H1 (cell line): ENCODE results near the gene ALDH5A1. TPM values are rescaled to one million over a fixed set of nuclear protein-coding genes. Genes with fewer than 3 reads are reported as not detected.

Experiments
- CTCF ChIA-PET: fragments of 300-600 bp; sonication (Branson Sonifier 250); formaldehyde crosslinking; loops from one replicate; lab custom pipeline; 2021; ENCODE audit not compliant: partially characterized antibody; lab: Charles Lee
- POLR2A ChIA-PET: fragments of 300-600 bp; sonication (Branson Sonifier 250); formaldehyde crosslinking; loops from one replicate; lab custom pipeline; 2021; ENCODE audit warnings: inconsistent platforms; ENCODE audit not compliant: partially characterized antibody; lab: Charles Lee
- DNase-seq, 2 experiments: peaks; one replicate each; pipeline versions ENCODE4 v3.0.0 to v3.0.0-alpha.2; 2010 to 2022; ENCODE audit warnings: low spot score in 2 of 2, low read depth in 1 of 2, mixed read lengths in 1 of 2
- FAIRE-seq: peaks from 2 replicates; lab custom pipeline; 2011; peaks lifted over from hg19 to GRCh38; lab: Jason Lieb, UNC
- H2AFZ ChIP-seq: 2 replicates; pipeline ENCODE4 v1.8.1; 2012; ENCODE audit warnings: low read length, inconsistent platforms
- H2AK5ac ChIP-seq: 2 replicates; pipeline ENCODE4 v1.6.1; 2013; ENCODE audit warnings: low read depth, low read length
- H2BK120ac ChIP-seq: replicated peaks from 2 replicates; pipeline ENCODE3; 2013; ENCODE audit warnings: low read depth, low read length, inconsistent platforms
- H2BK12ac ChIP-seq: 2 replicates; pipeline ENCODE4 v1.6.1; 2013; ENCODE audit warnings: low read depth, low read length
- H2BK15ac ChIP-seq: 2 replicates; pipeline ENCODE4 v1.6.1; 2013; ENCODE audit warnings: low read length
- H2BK20ac ChIP-seq: 2 replicates; pipeline ENCODE4 v1.6.1; 2013; ENCODE audit warnings: low read length
- H2BK5ac ChIP-seq: 2 replicates; pipeline ENCODE4 v1.6.1; 2013; ENCODE audit warnings: low read depth, low read length
- H3K14ac ChIP-seq: 2 replicates; pipeline ENCODE4 v1.6.1; 2013; ENCODE audit warnings: inconsistent platforms; ENCODE audit not compliant: insufficient read length
- H3K18ac ChIP-seq: 2 replicates; pipeline ENCODE4 v1.6.1; 2013; ENCODE audit warnings: low read length; ENCODE audit errors: extremely low read depth
- H3K23ac ChIP-seq: 2 replicates; pipeline ENCODE4 v1.6.1; 2013; ENCODE audit warnings: inconsistent platforms; ENCODE audit not compliant: insufficient read length
- H3K23me2 ChIP-seq: 2 replicates; pipeline ENCODE4 v1.6.1; 2013; ENCODE audit warnings: low read depth, low read length
- H3K27ac ChIP-seq: 2 replicates; pipeline ENCODE4 v1.6.1; 2011; ENCODE audit warnings: low read depth, low read length, inconsistent platforms
- H3K27me3 ChIP-seq, 4 experiments: replicated peaks in 1 of 4; 1 replicate in 1 of 4; 2 replicates in 3 of 4; pipeline versions ENCODE4 v1.6.1 to v1.8.1; 2011 to 2013; ENCODE audit warnings: low read length in 3 of 4, mild to moderate bottlenecking in 3 of 4, inconsistent platforms in 2 of 4, mixed read lengths in 2 of 4, moderate library complexity in 1 of 4; ENCODE audit not compliant: control insufficient read depth in 3 of 4, insufficient read depth in 3 of 4; ENCODE audit errors: extremely low read depth in 1 of 4
- H3K36me3 ChIP-seq, 4 experiments: 2 replicates each; pipeline versions ENCODE4 v1.6.1 to v1.8.1; 2011 to 2013; ENCODE audit warnings: mild to moderate bottlenecking in 4 of 4, low read length in 3 of 4, moderate library complexity in 2 of 4, control low read depth in 1 of 4, inconsistent platforms in 1 of 4; ENCODE audit not compliant: insufficient read depth in 4 of 4, control insufficient read depth in 2 of 4
- H3K4ac ChIP-seq: replicated peaks from 2 replicates; pipeline ENCODE3; 2013; ENCODE audit warnings: low read length, low read depth, mixed read lengths, inconsistent platforms; ENCODE audit not compliant: insufficient read length
- H3K4me1 ChIP-seq, 4 experiments: replicated peaks in 1 of 4; 1 replicate in 1 of 4; 2 replicates in 3 of 4; pipeline versions ENCODE4 v1.6.1 to v1.8.1; 2011 to 2013; ENCODE audit warnings: low read length in 3 of 4, inconsistent platforms in 2 of 4, mixed read lengths in 1 of 4; ENCODE audit not compliant: insufficient read depth in 4 of 4, control insufficient read depth in 3 of 4
- H3K4me2 ChIP-seq, 2 experiments: 2 replicates each; pipeline versions ENCODE4 v1.6.1 to v1.8.1; 2011 to 2013; ENCODE audit warnings: low read depth in 2 of 2, low read length in 2 of 2, control low read depth in 1 of 2, inconsistent platforms in 1 of 2, mild to moderate bottlenecking in 1 of 2; ENCODE audit not compliant: insufficient read depth in 1 of 2
- H3K4me3 ChIP-seq, 4 experiments: fragments of 200-600, 300-600 bp in 1 of 4; sonication (generic), shearing (Covaris generic), sonication (Bioruptor Twin) in 1 of 4; 2 replicates each; pipeline versions ENCODE4 v1.5.1 to v1.8.1; 2011 to 2016; ENCODE audit warnings: low read length in 4 of 4, low read depth in 3 of 4, control low read depth in 2 of 4, inconsistent platforms in 2 of 4, mild to moderate bottlenecking in 2 of 4, mixed read lengths in 1 of 4, moderate library complexity in 1 of 4; ENCODE audit not compliant: insufficient read depth in 2 of 4; ENCODE audit errors: extremely low read depth in 1 of 4
- H3K56ac ChIP-seq: replicated peaks from 2 replicates; pipeline ENCODE3; 2013; ENCODE audit warnings: low read depth, mild to moderate bottlenecking, mixed read lengths, low read length, inconsistent platforms; ENCODE audit not compliant: insufficient read length
- H3K79me1 ChIP-seq: 2 replicates; pipeline ENCODE4 v1.6.1; 2013; ENCODE audit warnings: low read depth, low read length, control low read depth
- H3K79me2 ChIP-seq, 2 experiments: 2 replicates each; pipeline versions ENCODE4 v1.6.1 to v1.8.1; 2012 to 2013; ENCODE audit warnings: low read length in 2 of 2, mild to moderate bottlenecking in 2 of 2, inconsistent platforms in 1 of 2; ENCODE audit not compliant: insufficient read depth in 2 of 2, control insufficient read depth in 1 of 2
- H3K9ac ChIP-seq, 4 experiments: replicated peaks in 1 of 4; 1 replicate in 1 of 4; 2 replicates in 3 of 4; pipeline versions ENCODE4 v1.6.1 to v1.8.1; 2011 to 2013; ENCODE audit warnings: low read depth in 3 of 4, low read length in 3 of 4, control low read depth in 2 of 4, mild to moderate bottlenecking in 2 of 4, moderate library complexity in 2 of 4, inconsistent platforms in 1 of 4; ENCODE audit errors: extremely low read depth in 1 of 4
- H3K9me3 ChIP-seq, 2 experiments: 2 replicates each; pipeline versions ENCODE4 v1.6.1 to v1.8.1; 2012 to 2013; ENCODE audit warnings: mild to moderate bottlenecking in 2 of 2, moderate library complexity in 2 of 2, control low read depth in 1 of 2, inconsistent platforms in 1 of 2, low read depth in 1 of 2, low read length in 1 of 2, mixed read lengths in 1 of 2; ENCODE audit not compliant: insufficient read depth in 2 of 2
- H4K20me1 ChIP-seq, 2 experiments: replicated peaks in 1 of 2; 2 replicates each; pipeline versions ENCODE3 to v1.8.1; 2011 to 2013; ENCODE audit warnings: inconsistent platforms in 2 of 2, low read length in 2 of 2, mild to moderate bottlenecking in 1 of 2; ENCODE audit not compliant: insufficient read depth in 2 of 2, control insufficient read depth in 1 of 2
- H4K5ac ChIP-seq: 2 replicates; pipeline ENCODE4 v1.6.1; 2013; ENCODE audit warnings: low read length, low read depth, mixed read lengths, inconsistent platforms; ENCODE audit not compliant: insufficient read length
- H4K8ac ChIP-seq: 2 replicates; pipeline ENCODE4 v1.8.0; 2013; ENCODE audit warnings: mild to moderate bottlenecking, moderate library complexity, low read length, inconsistent platforms; ENCODE audit not compliant: insufficient read depth; ENCODE audit errors: extremely low read depth
- H4K91ac ChIP-seq: replicated peaks from 2 replicates; pipeline ENCODE3; 2013; ENCODE audit warnings: low read length, mixed read lengths, inconsistent platforms; ENCODE audit not compliant: insufficient read length
- ASH2L ChIP-seq: fragments of 200-600, 300-600 bp; sonication (generic); IDR thresholded peaks from one replicate; pipeline ENCODE4 v1.7.1; 2017; ENCODE audit warnings: low read length
- BACH1 ChIP-seq: IDR thresholded peaks from 2 replicates; pipeline ENCODE4 v1.6.1; 2012; ENCODE audit warnings: low read length, improper control_type of control experiment
- EP300 ChIP-seq, 2 experiments: IDR thresholded peaks; 1 replicate in 1 of 2; 2 replicates in 1 of 2; pipeline ENCODE4 v1.6.1; 2011 to 2012; ENCODE audit warnings: low read depth in 2 of 2, low read length in 2 of 2, mild to moderate bottlenecking in 2 of 2, borderline replicate concordance in 1 of 2, inconsistent platforms in 1 of 2, moderate library complexity in 1 of 2
- EZH2 ChIP-seq: fragments of 200-600 bp; sonication (generic); IDR thresholded peaks from 2 replicates; pipeline ENCODE4 v1.7.1; 2012; ENCODE audit warnings: low read depth, mild to moderate bottlenecking, moderate library complexity, low read length, inconsistent platforms; ENCODE audit not compliant: severe bottlenecking
- HDAC2 ChIP-seq, 2 experiments: fragments of 300-600 bp in 1 of 2; sonication (generic) in 1 of 2; IDR thresholded peaks; 2 replicates each; pipeline ENCODE4 v1.6.1; 2011 to 2012; ENCODE audit warnings: low read depth in 2 of 2, low read length in 2 of 2, mild to moderate bottlenecking in 2 of 2, moderate library complexity in 2 of 2, borderline replicate concordance in 1 of 2, inconsistent platforms in 1 of 2
- KDM1A ChIP-seq: fragments of 200-600, 300-600 bp; sonication (generic); IDR thresholded peaks from 2 replicates; pipeline ENCODE4 v1.7.1; 2016; ENCODE audit warnings: mild to moderate bottlenecking, low read length, borderline replicate concordance
- KDM4A ChIP-seq: IDR thresholded peaks from one replicate; pipeline ENCODE4 v1.7.1; 2012; ENCODE audit warnings: low read depth, mild to moderate bottlenecking, moderate library complexity, low read length, inconsistent platforms; ENCODE audit not compliant: severe bottlenecking
- KDM5A ChIP-seq: fragments of 200-600 bp; IDR thresholded peaks from 2 replicates; pipeline ENCODE4 v1.7.1; 2012; ENCODE audit warnings: mild to moderate bottlenecking, low read length, inconsistent platforms, mixed read lengths
- POLR2A ChIP-seq, 2 experiments: IDR thresholded peaks; 1 replicate in 1 of 2; 2 replicates in 1 of 2; pipeline ENCODE4 v1.6.1; 2011; ENCODE audit warnings: low read depth in 2 of 2, low read length in 2 of 2, mild to moderate bottlenecking in 2 of 2; ENCODE audit errors: control extremely low read depth in 1 of 2
- POLR2AphosphoS5 ChIP-seq: IDR thresholded peaks from 2 replicates; pipeline ENCODE4 v1.6.1; 2011; ENCODE audit warnings: low read depth, low read length
- POU5F1 ChIP-seq: IDR thresholded peaks from 2 replicates; pipeline ENCODE4 v1.6.1; 2011; ENCODE audit warnings: low read depth, mild to moderate bottlenecking, low read length, moderate library complexity
- RBBP5 ChIP-seq: IDR thresholded peaks from 2 replicates; pipeline ENCODE4 v1.7.1; 2012; ENCODE audit warnings: low read depth, mild to moderate bottlenecking, inconsistent platforms, low read length, moderate library complexity, borderline replicate concordance
- SIX5 ChIP-seq: IDR thresholded peaks from 2 replicates; pipeline ENCODE4 v1.6.1; 2011; ENCODE audit warnings: mild to moderate bottlenecking, low read depth, low read length
- WGBS, 2 experiments: shearing (Covaris generic) in 1 of 2; methylation state at CpG; one replicate each; pipeline versions ENCODE4 v1.1.6 to v1.1.7; 2013 to 2015; ENCODE audit warnings: low lambda C conversion rate in 2 of 2, mixed read lengths in 2 of 2, inconsistent platforms in 1 of 2, low coverage in 1 of 2, missing lambda C conversion rate in 1 of 2; ENCODE audit not compliant: insufficient replicate concordance in 2 of 2, insufficient coverage in 1 of 2, insufficient read length in 1 of 2; ENCODE audit errors: extremely low coverage in 1 of 2, missing lambda C conversion rate in 1 of 2; 5-methylcytosine and 5-hydroxymethylcytosine counted together
- polyA plus RNA-seq, 7 experiments: library from polyadenylated mRNA; depleted of rRNA in 3 of 7; stranded (reverse) in 5 of 7; unstranded in 2 of 7; fragments of >200 nt in 5 of 7; fragments of 200-250 nt in 2 of 7; gene quantifications; 1 replicate in 5 of 7; 2 replicates in 1 of 7; 4 replicates in 1 of 7; pipeline versions ENCODE4 v1.2.1 to v1.2.3, GENCODE V29; 2011 to 2013; ENCODE audit warnings: missing spikeins in 2 of 7, mixed read lengths in 2 of 7
- total RNA-seq: library from RNA; stranded (reverse); fragmentation: NEBNext Ultra II Directional; extraction: Animal tissue kit (Norgen Biotek cat#: 25700); gene quantifications from 2 replicates; pipeline ENCODE4 v1.2.1, GENCODE V29; 2021
- TF ChIP-seq, protein P1 (sequence below): IDR thresholded peaks from 2 replicates; pipeline ENCODE4 v1.6.1; 2012; ENCODE audit warnings: inconsistent platforms

Gene ALDH5A1
- total and polyA plus RNA-seq, 2 of the 8 experiments (the other 6 are each of a cell fraction or from before 2014, with no cell fraction given) = 1.5 to 2.4 TPM

GRCh38 chr6:24478903-24479302 lies 15.9 kb upstream of the ALDH5A1 start:
- Histone ChIP-seq H4K5ac (no peak overlapping the region), H3K9me3 (peaks cover 2 to 4% of the 10 kb centered on the region in 2 experiments; a peak in 1 of 4 replicates), H3K4me1 (no peaks in the 10 kb centered on the region), H3K79me2 (no peaks in the 10 kb centered on the region), H3K23me2 (no peaks in the 10 kb centered on the region), H3K14ac (no peak overlapping the region), H4K20me1 (no peaks in the 10 kb centered on the region), H4K8ac (no peak overlapping the region), H3K4ac (no peak overlapping the region), H3K4me3 (no peak overlapping the region), H2BK12ac (no peak overlapping the region), H3K56ac (no peak overlapping the region), H3K18ac (no peak overlapping the region), H3K79me1 (no peaks in the 10 kb centered on the region), H3K36me3 (peaks cover 0 to 2% (median 0%) of the 10 kb centered on the region in 4 experiments; a peak in 1 of 8 replicates), H2AK5ac (no peak overlapping the region), H3K27me3 (no peaks in the 10 kb centered on the region), H3K23ac (peak overlapping the region; percentile 34), H2BK20ac (no peak overlapping the region), H3K27ac (no peak overlapping the region), H2BK120ac (no peak overlapping the region), H3K4me2 (no peak overlapping the region), H2BK15ac (no peak overlapping the region), H4K91ac (no peak overlapping the region), H2AFZ (no peak overlapping the region), H3K9ac (no peak overlapping the region), H2BK5ac (no peak overlapping the region)
- WGBS, 2 experiments = 60% methylated on average over 4 of the region's 4 CpGs; no CpG with 5 or more reads in 1 of the 2 experiments
- DNase-seq (no peak), FAIRE-seq (no peak)
- ChIA-PET POLR2A (interaction anchor here (1.4 kb wide), 1 partner anchor 16 kb away, joined by 4 read pairs; the partner anchor contains the start of gene ALDH5A1), CTCF (interaction anchor here (1.0 to 1.7 kb wide), 2 partner anchors 47 to 899 kb away, joined by 3 to 4 read pairs; no protein-coding TSS in a partner anchor)
- TF ChIP-seq BACH1 (no peak), KDM1A (no peak), RBBP5 (no peak), HDAC2 (IDR thresholded peaks at IDR 0.05; ENCODE audit: borderline replicate concordance in 1 of 2, low read depth in 2 of 2, low read length in 2 of 2) (no peak), SIX5 (no peak), EZH2 (no peak), POLR2AphosphoS5 (no peak), POLR2A (IDR thresholded peaks at IDR 0.05; ENCODE audit: control extremely low read depth in 1 of 2, low read depth in 2 of 2, low read length in 2 of 2) (no peak), ASH2L (no peak), POU5F1 (no peak), EP300 (IDR thresholded peaks at IDR 0.05; ENCODE audit: borderline replicate concordance in 1 of 2, low read depth in 2 of 2, low read length in 2 of 2) (no peak), KDM5A (no peak), KDM4A (no peak)
- TF ChIP-seq, protein P1, sequence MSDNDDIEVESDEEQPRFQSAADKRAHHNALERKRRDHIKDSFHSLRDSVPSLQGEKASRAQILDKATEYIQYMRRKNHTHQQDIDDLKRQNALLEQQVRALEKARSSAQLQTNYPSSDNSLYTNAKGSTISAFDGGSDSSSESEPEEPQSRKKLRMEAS = no peak
